Esophagus muscularis mucosa (tissue), 4 donors: ENCODE results near the gene CCDC6.
A peak's percentile ranks its signal among the peaks of the same experiment; 100 is the strongest.

Experiments
- EP300 ChIP-seq: sonication (generic); formaldehyde crosslinking; IDR thresholded peaks from one replicate; pipeline ENCODE4 v1.6.1; 2017; ENCODE audit warnings: antibody characterized with exemption
- POLR2A ChIP-seq: fragments of 450-650 bp; IDR thresholded peaks from one replicate; pipeline ENCODE4 v1.6.1; 2017; ENCODE audit warnings: antibody characterized with exemption, moderate library complexity, mild to moderate bottlenecking, low read depth
- POLR2AphosphoS5 ChIP-seq, 2 donors: sonication (generic); formaldehyde crosslinking; IDR thresholded peaks; one replicate each; pipeline ENCODE4 v1.6.1; 2017; ENCODE audit warnings: antibody characterized with exemption in 2 of 2
- TF ChIP-seq, protein P1 (sequence below), 3 experiments: fragments of 200-600 bp in 2 of 3; fragments of 450-650 bp in 1 of 3; sonication (generic) in 2 of 3; IDR thresholded peaks; one replicate each; pipeline ENCODE4 v1.5.1; 2017 to 2019; ENCODE audit warnings: antibody characterized with exemption in 3 of 3, mild to moderate bottlenecking in 2 of 3, moderate library complexity in 1 of 3

DNA sequence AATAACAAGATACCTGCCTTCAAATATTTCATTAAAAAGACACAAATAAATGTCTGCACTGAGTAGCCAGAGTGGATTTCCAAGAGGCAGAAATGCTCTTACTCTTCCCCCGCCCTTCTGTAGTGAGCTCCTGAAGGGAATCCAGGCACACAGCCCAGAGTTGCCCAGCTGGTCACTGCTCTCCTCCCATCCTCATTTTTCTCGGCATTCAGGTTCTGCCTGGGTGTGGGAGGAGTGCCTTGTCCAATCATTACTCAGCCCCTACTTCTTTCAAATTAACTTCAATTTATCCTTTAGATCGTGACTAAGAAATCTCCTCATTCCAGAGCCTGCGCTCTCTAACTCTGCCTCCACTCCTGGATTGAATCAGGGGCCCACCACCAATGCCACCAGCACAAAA, 12.2 kb downstream of the CCDC6 start:
- TF ChIP-seq, protein P1, sequence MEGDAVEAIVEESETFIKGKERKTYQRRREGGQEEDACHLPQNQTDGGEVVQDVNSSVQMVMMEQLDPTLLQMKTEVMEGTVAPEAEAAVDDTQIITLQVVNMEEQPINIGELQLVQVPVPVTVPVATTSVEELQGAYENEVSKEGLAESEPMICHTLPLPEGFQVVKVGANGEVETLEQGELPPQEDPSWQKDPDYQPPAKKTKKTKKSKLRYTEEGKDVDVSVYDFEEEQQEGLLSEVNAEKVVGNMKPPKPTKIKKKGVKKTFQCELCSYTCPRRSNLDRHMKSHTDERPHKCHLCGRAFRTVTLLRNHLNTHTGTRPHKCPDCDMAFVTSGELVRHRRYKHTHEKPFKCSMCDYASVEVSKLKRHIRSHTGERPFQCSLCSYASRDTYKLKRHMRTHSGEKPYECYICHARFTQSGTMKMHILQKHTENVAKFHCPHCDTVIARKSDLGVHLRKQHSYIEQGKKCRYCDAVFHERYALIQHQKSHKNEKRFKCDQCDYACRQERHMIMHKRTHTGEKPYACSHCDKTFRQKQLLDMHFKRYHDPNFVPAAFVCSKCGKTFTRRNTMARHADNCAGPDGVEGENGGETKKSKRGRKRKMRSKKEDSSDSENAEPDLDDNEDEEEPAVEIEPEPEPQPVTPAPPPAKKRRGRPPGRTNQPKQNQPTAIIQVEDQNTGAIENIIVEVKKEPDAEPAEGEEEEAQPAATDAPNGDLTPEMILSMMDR (IDR thresholded peaks at IDR 0.05), result no peak
- TF ChIP-seq POLR2A (no peak), POLR2AphosphoS5 (IDR thresholded peaks at IDR 0.05) (peak in 1 of 2 donors; percentile 42), EP300 (no peak)
